ENCODE measurements around the gene KLHL3. TPM values are rescaled to one million over a fixed set of nuclear protein-coding genes. Genes with fewer than 3 reads are reported as not detected.

Gene KLHL3
- total RNA-seq, 1 donor from 2014 or later = 8.6 TPM

DNA sequence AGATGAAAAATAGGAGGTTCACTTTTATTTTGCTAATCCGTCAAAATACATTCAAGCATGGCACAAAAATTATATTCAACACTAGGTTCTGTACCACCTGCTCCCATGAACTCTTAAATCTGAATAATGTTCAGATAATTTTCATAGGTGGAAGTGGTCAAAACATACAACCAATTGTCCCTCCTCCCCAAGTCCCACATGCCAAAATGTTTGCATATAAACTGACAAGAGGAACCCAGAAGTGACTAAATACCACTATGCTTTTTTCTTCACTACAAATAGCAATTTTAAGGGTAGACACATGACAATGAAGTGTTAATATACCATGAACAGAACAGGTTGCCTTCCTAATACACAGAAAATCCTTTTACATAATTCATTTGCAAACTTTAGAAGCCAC lies 14.5 kb upstream of the KLHL3 start:
- DNase-seq (ENCODE audit: extremely low read depth, low read depth, low spot score) = no peak

- DNase-seq (ENCODE audit: extremely low read depth, low read depth, low spot score) = no peak
Observed at GRCh38 chr5:137747848-137748247, 12.0 kb upstream of the KLHL3 start.

GRCh38 chr5:137743031-137743640 lies 7.2 kb upstream of the KLHL3 start:
- DNase-seq (ENCODE audit: extremely low read depth, low read depth, low spot score) = no peak

GRCh38 chr5:137741718-137742117 lies 5.8 kb upstream of the KLHL3 start:
- DNase-seq (ENCODE audit: extremely low read depth, low read depth, low spot score) = no peak

DNA sequence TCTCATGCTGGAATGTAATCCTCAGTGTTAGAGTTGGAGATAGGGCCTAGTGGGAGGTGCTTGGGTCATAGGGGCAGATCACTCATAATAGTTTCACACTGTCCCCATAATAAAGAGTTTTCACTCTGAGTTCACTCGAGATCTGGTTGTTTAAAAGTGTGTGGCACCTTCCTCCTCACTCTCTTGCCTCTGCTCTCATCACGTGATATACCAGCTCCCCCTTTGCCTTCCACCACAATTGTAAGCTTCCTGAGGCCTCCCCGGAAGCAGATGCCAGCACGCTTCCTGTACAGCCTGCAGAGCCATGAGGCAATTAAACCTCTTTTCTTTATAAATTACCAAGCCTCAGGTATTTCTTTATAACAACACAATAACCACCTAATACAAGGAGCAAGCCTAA lies 3.8 kb upstream of the KLHL3 start:
- no peak for DNase-seq (ENCODE audit: extremely low read depth, low read depth, low spot score)

GRCh38 chr5:137738947-137739346 lies 3.1 kb upstream of the KLHL3 start:
- DNase-seq (ENCODE audit: extremely low read depth, low read depth, low spot score) = no peak

DNA sequence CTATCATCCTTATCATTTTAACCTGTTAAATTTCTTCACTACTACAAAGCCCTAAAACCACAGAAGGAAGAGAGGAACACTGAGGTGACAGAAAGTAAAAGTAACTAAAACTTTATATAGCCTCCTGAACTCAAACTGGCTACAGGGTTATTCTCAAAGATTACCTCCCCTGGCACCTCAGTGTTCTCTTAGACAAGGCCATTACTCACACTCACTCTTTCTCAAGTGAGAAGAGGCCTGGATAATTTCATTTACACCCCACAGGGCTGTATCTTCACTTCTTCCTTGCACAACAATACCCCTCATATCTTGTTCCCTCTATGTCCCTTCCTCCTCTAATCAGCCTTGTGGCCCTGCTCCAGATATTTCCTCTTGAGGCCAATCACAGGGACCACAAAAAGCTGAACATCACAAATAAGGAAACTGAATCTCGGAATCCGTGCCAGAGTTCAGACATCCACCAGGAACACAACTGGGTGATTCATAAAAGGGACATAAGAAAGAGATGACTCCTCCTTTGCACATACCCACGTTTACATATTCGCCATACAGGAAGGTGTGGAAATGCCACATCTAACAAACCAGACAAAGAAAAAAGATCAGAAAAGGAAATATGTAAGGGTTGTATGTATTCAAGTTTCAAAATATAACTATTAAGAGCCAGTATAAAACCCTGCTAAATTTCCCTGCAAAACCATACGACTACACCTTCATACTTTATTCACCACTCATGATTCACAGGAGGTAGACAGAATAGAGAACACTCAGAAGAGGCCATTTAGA lies 1.7 kb upstream of the KLHL3 start:
- DNase-seq (ENCODE audit: extremely low read depth, low read depth, low spot score) = peak; percentile 85

DNA sequence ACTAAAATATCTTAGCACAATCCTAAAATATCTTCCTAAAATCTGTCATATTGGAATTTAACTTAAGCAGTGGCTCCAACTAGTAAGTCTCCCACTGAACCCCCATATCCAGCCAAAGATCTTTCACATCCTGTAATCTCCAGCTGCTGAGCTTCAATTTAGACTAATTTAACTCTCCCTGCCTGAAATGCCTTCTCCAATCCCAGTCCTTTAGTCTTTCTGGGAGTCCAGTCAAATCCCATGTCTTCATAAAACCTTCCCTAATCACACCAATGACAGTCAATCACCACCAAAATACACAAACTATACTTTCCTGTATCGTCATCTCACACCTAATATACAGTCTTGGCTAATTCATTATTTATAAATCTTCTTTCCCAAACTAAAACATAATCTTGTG lies 607 bp upstream of the KLHL3 start:
- DNase-seq (ENCODE audit: extremely low read depth, low read depth, low spot score) = no peak

DNA sequence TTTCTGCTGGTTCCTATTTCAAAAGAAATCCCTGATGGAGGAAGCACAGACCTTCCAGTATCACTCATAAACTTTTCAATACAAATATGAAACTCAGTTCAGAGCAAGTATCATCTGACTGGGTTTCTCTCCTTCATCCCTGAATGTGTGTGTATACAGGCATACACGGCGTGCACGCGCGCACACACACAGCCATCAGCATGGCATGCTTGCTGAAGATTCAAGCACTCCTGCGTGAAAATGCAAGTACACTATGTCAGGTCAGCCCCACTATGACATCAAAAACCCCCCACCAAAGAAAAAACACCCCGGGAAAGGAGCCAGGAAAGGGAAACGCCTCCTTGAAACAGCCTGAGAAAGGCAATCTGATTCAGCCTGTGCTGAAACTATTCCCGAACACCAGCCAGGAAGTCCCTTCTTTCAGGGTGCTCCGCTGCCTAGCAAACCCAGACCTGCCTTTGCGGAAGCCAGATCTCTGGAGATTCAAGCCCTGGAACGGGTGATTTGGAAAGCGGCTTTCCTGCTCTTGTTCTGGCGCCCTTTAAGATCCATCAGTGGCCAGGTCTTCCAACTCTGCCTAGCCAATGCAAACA lies 831 bp downstream of the KLHL3 start:
- DNase-seq (ENCODE audit: extremely low read depth, low read depth, low spot score) = no peak

DNA sequence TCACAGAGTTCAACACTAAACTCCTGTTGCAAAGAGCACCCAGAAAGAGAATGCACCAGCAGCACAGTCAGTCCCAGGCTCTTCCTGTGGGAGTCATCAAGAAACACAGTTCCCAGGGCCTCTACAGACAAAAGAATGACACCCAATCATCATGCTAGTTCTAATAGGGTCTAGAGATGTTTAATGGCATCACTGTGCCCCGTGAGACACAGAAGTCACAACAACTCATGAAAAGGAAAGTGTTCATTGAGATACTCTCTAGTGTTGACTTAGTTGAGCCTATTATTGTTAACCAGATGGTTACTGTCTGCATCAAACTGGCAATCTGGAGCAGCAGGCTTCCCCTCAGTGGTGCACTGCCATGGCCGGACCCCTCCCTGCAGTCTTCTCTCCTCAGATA lies 1.6 kb downstream of the KLHL3 start:
- no peak for DNase-seq (ENCODE audit: extremely low read depth, low read depth, low spot score)

DNA sequence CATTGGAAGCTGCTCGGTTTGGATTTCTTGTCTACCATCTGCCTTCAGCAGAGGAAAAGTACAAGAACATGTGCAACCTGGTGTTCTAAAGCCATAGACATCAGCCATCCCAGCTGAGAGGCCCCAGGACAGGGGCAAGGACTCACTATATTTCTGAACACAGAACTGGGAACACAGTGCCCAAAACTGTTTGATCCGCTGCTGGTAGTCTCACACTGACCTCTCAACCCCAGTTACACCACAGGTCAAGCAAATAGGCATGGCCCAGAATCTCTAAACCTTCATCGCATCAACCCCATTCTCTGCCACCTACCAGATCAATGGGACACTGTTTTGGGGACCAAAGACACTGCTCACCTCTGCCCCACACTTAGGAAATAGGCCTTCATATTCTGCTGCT lies 2.0 kb downstream of the KLHL3 start:
- no peak for DNase-seq (ENCODE audit: extremely low read depth, low read depth, low spot score)

DNA sequence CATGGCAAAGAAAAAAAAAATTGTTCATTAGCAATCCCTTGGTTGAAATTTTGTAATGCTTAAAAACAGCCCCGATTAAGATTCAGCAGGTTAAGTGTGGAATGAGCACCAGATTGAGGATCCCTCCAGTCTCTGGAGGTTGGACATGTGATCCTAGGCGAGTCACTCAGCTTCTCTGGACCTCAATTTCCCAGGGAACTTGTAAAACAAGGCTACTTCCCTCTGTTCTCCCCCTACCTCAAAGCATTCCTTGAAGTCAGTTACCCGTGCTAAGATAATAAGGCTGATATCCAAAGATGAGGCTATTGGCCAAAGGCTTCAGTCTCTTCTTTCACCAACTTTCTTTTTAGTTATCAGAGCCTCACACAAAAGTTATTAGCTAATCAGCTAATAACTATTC lies 2.9 kb downstream of the KLHL3 start:
- no peak for DNase-seq (ENCODE audit: extremely low read depth, low read depth, low spot score)

DNA sequence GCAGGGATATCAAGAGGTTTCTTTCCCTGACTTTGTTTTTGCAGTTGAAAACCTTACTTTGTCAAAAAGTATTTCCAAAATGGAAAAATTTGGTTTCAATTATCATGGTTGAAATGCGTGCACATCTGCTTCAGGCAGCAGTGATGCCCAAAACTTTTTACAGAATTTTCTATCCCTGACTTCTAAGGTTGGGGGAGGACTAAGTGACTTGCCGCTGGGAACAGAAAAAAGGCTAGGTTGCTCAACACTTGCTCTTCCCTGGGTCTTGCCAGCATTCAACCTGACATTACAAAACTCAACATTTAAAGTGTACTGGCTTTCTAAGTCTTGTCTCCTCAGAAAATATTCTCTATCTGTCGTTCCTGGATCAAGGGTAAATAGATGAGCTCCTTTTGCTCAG lies 4.7 kb downstream of the KLHL3 start:
- DNase-seq (ENCODE audit: extremely low read depth, low read depth, low spot score) = no peak

DNA sequence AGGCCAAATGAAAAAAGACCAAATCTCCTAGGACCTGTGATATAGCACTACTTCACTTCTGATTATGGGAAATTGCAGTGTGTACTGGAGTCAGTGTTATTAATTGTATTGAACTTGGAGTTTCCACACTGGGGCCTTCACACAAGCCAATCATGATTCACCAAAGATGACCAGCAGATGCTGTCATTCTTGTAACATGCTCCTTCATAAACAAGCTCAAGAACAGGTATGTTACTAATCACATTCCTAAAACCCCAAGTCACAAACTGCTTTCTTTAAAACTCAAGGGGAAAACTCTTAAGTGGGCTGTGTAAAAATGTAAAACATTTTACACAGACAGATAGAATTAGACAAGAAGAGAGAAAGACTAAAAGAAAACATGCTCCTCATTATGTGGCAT lies 5.6 kb downstream of the KLHL3 start:
- no peak for DNase-seq (ENCODE audit: extremely low read depth, low read depth, low spot score)

DNA sequence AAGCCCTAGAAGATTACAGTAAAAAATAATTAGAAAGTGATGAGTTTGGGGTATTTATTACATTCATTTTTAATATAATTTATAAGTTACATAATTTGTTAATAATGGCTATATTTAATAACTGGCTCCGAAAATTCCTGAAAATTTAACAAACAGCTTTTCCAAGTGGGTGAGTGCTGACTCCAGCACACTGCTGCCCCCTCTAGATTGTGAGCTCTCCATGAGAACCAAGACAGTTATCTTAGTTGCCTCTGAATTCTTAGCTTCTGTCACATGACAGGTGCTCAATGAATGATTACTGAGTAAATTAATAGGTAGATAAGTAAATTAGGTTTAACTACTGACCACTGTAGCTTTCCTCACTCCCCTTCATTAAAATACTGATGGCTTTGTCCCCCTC lies 7.8 kb downstream of the KLHL3 start:
- no peak for DNase-seq (ENCODE audit: extremely low read depth, low read depth, low spot score)

DNA sequence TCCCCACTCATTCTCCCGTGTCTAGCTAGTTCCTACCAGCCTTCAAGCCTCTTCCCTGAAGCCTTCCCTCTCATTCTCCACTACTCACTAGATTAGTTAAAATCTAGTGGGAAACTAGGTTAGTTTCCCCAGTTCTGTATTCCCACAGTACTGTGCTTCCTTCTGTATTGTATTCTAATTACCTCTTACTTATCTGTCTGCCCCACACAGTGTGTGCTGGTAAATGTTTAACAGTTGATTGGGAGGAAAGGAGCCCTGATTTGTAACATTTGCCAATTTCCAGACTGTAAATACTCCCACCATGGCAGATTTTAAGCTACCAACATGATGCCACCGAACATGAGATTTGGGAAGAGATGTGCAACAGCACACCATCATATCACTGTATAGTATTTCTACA lies 8.3 kb downstream of the KLHL3 start:
- no peak for DNase-seq (ENCODE audit: extremely low read depth, low read depth, low spot score)

- DNase-seq (ENCODE audit: extremely low read depth, low read depth, low spot score) = no peak
Observed at GRCh38 chr5:137724251-137724650, 11.6 kb downstream of the KLHL3 start.

DNA sequence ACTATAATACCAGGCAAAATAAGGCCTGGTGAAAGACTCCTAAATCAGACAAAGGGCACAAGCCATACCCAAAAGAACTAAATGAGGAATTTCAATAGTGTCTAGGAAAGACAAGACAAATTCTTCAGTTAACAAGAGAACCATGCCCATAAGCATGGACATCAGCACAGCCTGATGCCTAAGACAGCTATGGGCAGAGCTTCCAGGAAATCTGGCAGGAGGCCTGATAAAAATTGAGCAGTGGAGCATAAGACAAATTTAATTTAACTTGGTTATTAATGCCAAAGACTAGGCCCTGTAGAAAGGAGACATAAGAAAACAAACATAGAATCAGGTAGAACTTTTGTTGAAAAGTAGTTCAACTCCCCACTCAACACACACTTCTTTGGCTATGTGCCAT lies 17.3 kb downstream of the KLHL3 start:
- DNase-seq (ENCODE audit: extremely low read depth, low read depth, low spot score) = no peak

DNA sequence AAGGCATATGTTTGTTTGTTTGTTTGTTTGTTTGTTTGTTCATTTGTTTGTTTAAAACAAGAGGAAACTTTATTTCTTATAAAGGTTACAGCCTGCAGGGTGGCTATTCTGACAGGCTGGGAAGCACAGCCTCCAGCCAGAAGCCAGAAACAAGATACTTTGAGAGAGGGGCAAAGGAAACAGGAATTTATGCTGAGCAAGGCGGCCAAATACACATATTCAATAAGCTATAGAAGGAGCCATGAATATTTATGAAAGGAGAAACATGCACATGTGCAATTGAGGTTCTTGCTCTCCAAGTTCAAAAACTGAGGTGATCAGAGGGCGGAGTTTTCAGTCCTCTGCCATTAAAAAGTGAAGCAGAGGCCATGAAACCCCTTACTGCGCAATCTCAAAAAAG lies 19.6 kb downstream of the KLHL3 start:
- no peak for DNase-seq (ENCODE audit: extremely low read depth, low read depth, low spot score)

DNA sequence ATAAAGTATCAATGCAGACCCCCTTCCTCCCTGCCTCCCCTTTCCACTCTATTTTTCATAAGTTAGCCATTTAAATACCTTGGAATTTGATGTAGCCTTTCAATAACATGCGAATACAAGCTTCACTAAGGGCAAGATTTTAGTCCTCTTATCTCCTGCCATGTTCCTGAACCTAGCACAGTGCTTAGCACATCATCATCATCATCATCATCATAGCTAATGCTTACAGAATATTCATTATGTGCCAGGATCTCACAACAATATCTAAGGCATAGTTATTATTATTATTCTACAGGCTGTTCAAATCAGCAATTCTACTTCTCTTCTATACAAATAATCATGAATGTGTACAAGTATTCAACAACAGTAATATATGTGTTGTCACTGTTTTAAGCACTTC lies 20.4 kb downstream of the KLHL3 start:
- no peak for DNase-seq (ENCODE audit: extremely low read depth, low read depth, low spot score)

- no peak for DNase-seq (ENCODE audit: extremely low read depth, low read depth, low spot score)
Observed at GRCh38 chr5:137714946-137715345, 20.9 kb downstream of the KLHL3 start.

GRCh38 chr5:137714494-137714893 lies 21.4 kb downstream of the KLHL3 start:
- no peak for DNase-seq (ENCODE audit: extremely low read depth, low read depth, low spot score)
